PC-3 (cell line): ENCODE data around the gene CFH. TPM values are rescaled to one million over a fixed set of nuclear protein-coding genes. Genes with fewer than 3 reads are reported as not detected.

ENCODE experiments used
- ATAC-seq: fragments of 200-7000 bp; cut with Tn5 transposase; 2 replicates; pipeline ENCODE4 v1.9.1; 2020; ENCODE audit warnings: mild to moderate bottlenecking, moderate library complexity
- BruUV-seq: library from RNA; stranded (reverse); fragments of 400-500 nt; replicated peaks from 2 replicates; lab custom pipeline; 2021; lab: Mats Ljungman, UMichigan
- CTCF ChIA-PET: fragments of 300-600 bp; sonication (Branson Sonifier 250); formaldehyde crosslinking; loops from one replicate; lab custom pipeline; 2022; ENCODE audit warnings: antibody characterized with exemption; lab: Charles Lee
- POLR2A ChIA-PET: fragments of 300-600 bp; sonication (Branson Sonifier 250); formaldehyde crosslinking; loops from one replicate; lab custom pipeline; 2022; ENCODE audit warnings: antibody characterized with exemption; ENCODE audit not compliant: unreplicated experiment; lab: Charles Lee
- DNase-seq: peaks from one replicate; pipeline ENCODE4 v3.0.0-alpha.2; 2015
- H2AFZ ChIP-seq: fragments of 300-600 bp; sonication (generic); 2 replicates; pipeline ENCODE4 v1.6.0; 2016; ENCODE audit warnings: antibody characterized with exemption, low read length
- H3F3A ChIP-seq: fragments of 300-600 bp; sonication (generic); one replicate; pipeline ENCODE4 v1.6.0; 2017; ENCODE audit warnings: antibody characterized with exemption, low read length, control low read depth, mild to moderate bottlenecking; ENCODE audit not compliant: unreplicated experiment
- H3K27ac ChIP-seq: fragments of 300-600 bp; sonication (generic); 2 replicates; pipeline ENCODE4 v1.5.1; 2016; ENCODE audit warnings: mild to moderate bottlenecking, low read length
- H3K27me3 ChIP-seq: fragments of 300-600 bp; sonication (generic); 2 replicates; pipeline ENCODE4 v1.6.1; 2016; ENCODE audit warnings: low read length, mixed read lengths
- H3K36me3 ChIP-seq: fragments of 300-600 bp; sonication (generic); 2 replicates; pipeline ENCODE4 v1.6.1; 2016; ENCODE audit warnings: low read depth, mixed run types, low read length, mixed read lengths
- H3K4me1 ChIP-seq: fragments of 300-600 bp; sonication (generic); 2 replicates; pipeline ENCODE4 v1.5.1; 2016; ENCODE audit warnings: low read length; ENCODE audit not compliant: insufficient read depth
- H3K4me2 ChIP-seq: fragments of 300-600 bp; sonication (generic); 2 replicates; pipeline ENCODE4 v1.6.0; 2016; ENCODE audit warnings: low read length
- H3K4me3 ChIP-seq: fragments of 300-600 bp; sonication (generic); 2 replicates; pipeline ENCODE4 v1.5.1; 2016; ENCODE audit warnings: mild to moderate bottlenecking, low read length, mixed read lengths
- H3K79me2 ChIP-seq: fragments of 300-600 bp; sonication (generic); 2 replicates; pipeline ENCODE4 v1.6.1; 2017; ENCODE audit warnings: low read length, mixed read lengths
- H3K9ac ChIP-seq: fragments of 300-600 bp; sonication (generic); 2 replicates; pipeline ENCODE4 v1.6.0; 2016; ENCODE audit warnings: mild to moderate bottlenecking, low read length
- H3K9me2 ChIP-seq: fragments of 300-600 bp; sonication (generic); replicated peaks from 2 replicates; pipeline ENCODE4 v1.6.1; 2016; ENCODE audit warnings: mixed run types, low read length, mixed read lengths
- H3K9me3 ChIP-seq: fragments of 300-600 bp; sonication (generic); 2 replicates; pipeline ENCODE4 v1.6.1; 2016; ENCODE audit warnings: low read length, mixed read lengths
- H4K20me1 ChIP-seq: fragments of 300-600 bp; sonication (generic); 2 replicates; pipeline ENCODE4 v1.6.1; 2016; ENCODE audit warnings: low read length, mixed read lengths
- EZH2 ChIP-seq: fragments of 300-600 bp; sonication (generic); IDR thresholded peaks from one replicate; pipeline ENCODE4 v1.6.1; 2017; ENCODE audit warnings: antibody characterized with exemption, mild to moderate bottlenecking, low read length; ENCODE audit not compliant: unreplicated experiment
- EZH2phosphoT487 ChIP-seq: fragments of 300-600 bp; sonication (generic); IDR thresholded peaks from 2 replicates; pipeline ENCODE4 v1.6.1; 2018; ENCODE audit warnings: mild to moderate bottlenecking, antibody characterized with exemption, low read length, borderline replicate concordance
- intact Hi-C: fragments of 100-400 bp; cut with micrococcal nuclease; formaldehyde crosslinking; loops from 2 replicates; pipeline ENCODE4 v1.9.0; 2023
- total RNA-seq: library from RNA; depleted of rRNA; stranded (reverse); fragments of >200 nt; gene quantifications from 2 replicates; pipeline ENCODE4 v1.2.3, GENCODE V29; 2014
- TF ChIP-seq, protein P1 (sequence below): fragments of 300-600 bp; sonication (generic); conservative IDR thresholded peaks from 2 replicates; pipeline ENCODE4 v1.5.1; 2017; ENCODE audit warnings: antibody characterized with exemption, low read depth, mild to moderate bottlenecking, low read length

The CFH gene
- total RNA-seq, 1 experiment from 2014 or later: 0.80 TPM

DNA sequence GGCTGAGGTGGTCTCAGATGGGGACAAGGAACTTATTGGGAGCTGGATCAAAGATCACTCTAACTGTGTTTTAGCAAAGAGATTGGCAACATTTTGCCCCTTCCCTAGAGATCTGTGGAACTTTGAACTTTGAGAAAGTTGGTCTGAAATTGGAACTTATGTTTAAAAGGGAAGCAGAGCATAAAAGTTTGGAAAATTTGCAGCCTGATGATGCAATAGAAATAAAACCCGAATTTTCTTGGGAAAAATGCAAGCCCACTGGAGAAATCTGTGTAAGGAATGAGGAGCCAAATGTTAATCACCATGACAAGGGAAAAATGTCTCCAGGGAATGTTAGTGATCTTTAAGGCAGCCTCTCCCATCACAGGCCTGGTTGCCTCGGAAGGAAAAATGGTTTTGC is 17.2 kb downstream of the CFH start:
- Histone ChIP-seq H3K27ac (no peak overlapping the region), H3K79me2 (no peaks in the 10 kb centered on the region), H3K9me3 (no peaks in the 10 kb centered on the region), H3K9me2 (no peaks in the 10 kb centered on the region), H3K36me3 (no peaks in the 10 kb centered on the region), H3K4me1 (no peaks in the 10 kb centered on the region), H3K4me3 (no peak overlapping the region), H3K27me3 (no peaks in the 10 kb centered on the region), H4K20me1 (no peaks in the 10 kb centered on the region), H3F3A (no peaks in the 10 kb centered on the region), H3K4me2 (no peak overlapping the region), H2AFZ (no peak overlapping the region), H3K9ac (no peak overlapping the region)
- ChIA-PET CTCF (no interaction called here), POLR2A (no interaction called here)
- ATAC-seq: no peak
- no peak for DNase-seq
- no TSS peak for BruUV-seq
- TF ChIP-seq, protein P1, sequence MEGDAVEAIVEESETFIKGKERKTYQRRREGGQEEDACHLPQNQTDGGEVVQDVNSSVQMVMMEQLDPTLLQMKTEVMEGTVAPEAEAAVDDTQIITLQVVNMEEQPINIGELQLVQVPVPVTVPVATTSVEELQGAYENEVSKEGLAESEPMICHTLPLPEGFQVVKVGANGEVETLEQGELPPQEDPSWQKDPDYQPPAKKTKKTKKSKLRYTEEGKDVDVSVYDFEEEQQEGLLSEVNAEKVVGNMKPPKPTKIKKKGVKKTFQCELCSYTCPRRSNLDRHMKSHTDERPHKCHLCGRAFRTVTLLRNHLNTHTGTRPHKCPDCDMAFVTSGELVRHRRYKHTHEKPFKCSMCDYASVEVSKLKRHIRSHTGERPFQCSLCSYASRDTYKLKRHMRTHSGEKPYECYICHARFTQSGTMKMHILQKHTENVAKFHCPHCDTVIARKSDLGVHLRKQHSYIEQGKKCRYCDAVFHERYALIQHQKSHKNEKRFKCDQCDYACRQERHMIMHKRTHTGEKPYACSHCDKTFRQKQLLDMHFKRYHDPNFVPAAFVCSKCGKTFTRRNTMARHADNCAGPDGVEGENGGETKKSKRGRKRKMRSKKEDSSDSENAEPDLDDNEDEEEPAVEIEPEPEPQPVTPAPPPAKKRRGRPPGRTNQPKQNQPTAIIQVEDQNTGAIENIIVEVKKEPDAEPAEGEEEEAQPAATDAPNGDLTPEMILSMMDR: no peak
- TF ChIP-seq EZH2 (no peak), EZH2phosphoT487 (no peak)
- intact Hi-C loops: no loop called here

DNA sequence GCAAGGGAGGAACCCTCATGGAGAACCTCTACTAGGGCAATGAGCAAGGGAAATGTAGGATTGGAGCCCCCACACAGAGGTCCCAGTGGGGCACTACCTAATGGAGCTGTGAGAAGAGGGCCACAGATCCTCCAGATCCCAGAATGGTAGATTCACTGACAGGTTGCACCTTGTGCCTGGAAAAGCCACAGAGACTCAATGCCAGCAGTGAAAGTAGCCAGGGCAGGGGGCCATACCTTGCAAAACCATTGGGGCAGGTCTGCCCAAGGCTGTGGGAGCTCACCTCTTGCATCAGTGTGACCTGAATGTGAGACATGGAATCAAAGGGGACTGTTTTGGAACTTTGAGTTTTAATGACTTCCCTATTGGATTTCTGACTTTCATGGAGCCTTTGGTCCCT is 17.9 kb downstream of the CFH start:
- BruUV-seq: no TSS peak
- no peak for ATAC-seq
- Histone ChIP-seq H3K36me3 (no peaks in the 10 kb centered on the region), H3K9me2 (no peaks in the 10 kb centered on the region), H3F3A (no peaks in the 10 kb centered on the region), H3K27me3 (no peaks in the 10 kb centered on the region), H3K79me2 (no peaks in the 10 kb centered on the region), H3K4me1 (no peaks in the 10 kb centered on the region), H3K9me3 (no peaks in the 10 kb centered on the region), H3K4me2 (no peak overlapping the region), H4K20me1 (no peaks in the 10 kb centered on the region), H3K9ac (no peak overlapping the region), H2AFZ (no peak overlapping the region), H3K4me3 (no peak overlapping the region), H3K27ac (no peak overlapping the region)
- TF ChIP-seq EZH2 (no peak), EZH2phosphoT487 (no peak)
- TF ChIP-seq, protein P1: no peak
- DNase-seq: no peak
- intact Hi-C loops: no loop called here
- ChIA-PET CTCF (no interaction called here), POLR2A (no interaction called here)

DNA sequence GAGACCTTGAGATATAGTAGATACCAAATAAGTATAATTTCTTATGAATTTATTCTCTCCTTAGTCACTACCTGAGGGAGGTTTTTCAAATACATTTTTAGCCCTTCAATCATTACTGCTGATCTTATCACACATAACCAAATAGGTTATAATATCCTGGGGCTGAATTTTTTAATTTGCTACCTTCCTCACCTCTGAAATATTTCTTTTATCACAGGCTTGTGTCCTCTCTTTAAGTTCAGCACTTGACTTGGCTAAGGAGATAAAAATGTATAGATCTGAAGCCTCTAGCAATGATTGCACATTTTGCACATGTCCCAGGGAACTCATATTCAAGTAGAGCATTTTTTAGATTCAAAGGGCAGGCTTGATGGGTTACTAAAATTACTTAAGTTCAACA is 23.1 kb downstream of the CFH start:
- ATAC-seq (no peak), DNase-seq (peak; percentile 29)
- Histone ChIP-seq H3K27ac (no peak overlapping the region), H4K20me1 (no peaks in the 10 kb centered on the region), H3K9me3 (no peaks in the 10 kb centered on the region), H3K79me2 (no peaks in the 10 kb centered on the region), H3K36me3 (no peaks in the 10 kb centered on the region), H3K4me3 (no peak overlapping the region), H3F3A (no peaks in the 10 kb centered on the region), H3K9me2 (no peaks in the 10 kb centered on the region), H3K9ac (no peak overlapping the region), H2AFZ (no peak overlapping the region), H3K4me2 (no peak overlapping the region), H3K27me3 (no peaks in the 10 kb centered on the region), H3K4me1 (peaks cover 11% of the 10 kb centered on the region)
- ChIA-PET CTCF (no interaction called here), POLR2A (no interaction called here)
- no TSS peak for BruUV-seq
- TF ChIP-seq EZH2 (no peak), EZH2phosphoT487 (no peak)
- TF ChIP-seq, protein P1: no peak
- intact Hi-C loops: no loop called here
